ENCODE data around the gene PDGFA.

The PDGFA gene

GRCh38 chr7:495761-496321 lies 23.8 kb downstream of the PDGFA start:
- DNase-seq (ENCODE audit: low spot score), result no peak
- Histone ChIP-seq H3K4me3 (no peak overlapping the region), H3K27ac (peak overlapping the region in 1 of 2 donors; percentile 31)
- no peak for TF ChIP-seq CTCF (IDR thresholded peaks at IDR 0.05)

DNA sequence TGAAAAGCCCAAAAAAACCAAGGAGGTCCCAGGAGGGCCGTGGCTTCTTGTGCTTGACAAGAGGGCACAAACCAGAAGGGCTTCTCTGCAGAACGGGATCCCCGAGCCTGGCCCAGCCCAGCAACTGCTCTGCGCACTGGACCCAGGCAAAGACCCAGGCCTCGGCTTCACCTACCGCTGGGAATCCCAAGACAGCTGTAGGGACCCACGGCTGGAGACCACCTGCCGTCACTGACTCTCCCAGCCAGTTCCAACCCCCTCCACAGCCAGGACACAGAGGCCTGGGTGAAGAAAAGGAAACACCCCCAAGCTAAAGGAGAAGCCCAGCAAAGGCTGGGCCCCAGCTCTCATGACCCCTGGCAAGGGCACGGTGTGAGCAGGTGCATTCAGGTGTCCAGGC lies 24.3 kb downstream of the PDGFA start:
- Histone ChIP-seq H3K27ac (no peak overlapping the region), H3K4me3 (no peak overlapping the region)
- DNase-seq (ENCODE audit: low spot score), result no peak
- TF ChIP-seq CTCF (IDR thresholded peaks at IDR 0.05), result no peak

- Histone ChIP-seq H3K4me3 (no peak overlapping the region), H3K27ac (peak overlapping the region in 1 of 2 donors; percentile 51)
- TF ChIP-seq CTCF (IDR thresholded peaks at IDR 0.05), result no peak
- DNase-seq (ENCODE audit: low spot score), result no peak
These were observed 24.7 kb downstream of the PDGFA start for GRCh38 chr7:494906-495305.

GRCh38 chr7:494259-494687 lies 25.4 kb downstream of the PDGFA start:
- no peak for TF ChIP-seq CTCF (IDR thresholded peaks at IDR 0.05)
- Histone ChIP-seq H3K27ac (no peak overlapping the region), H3K4me3 (no peak overlapping the region)
- no peak for DNase-seq (ENCODE audit: low spot score)

- Histone ChIP-seq H3K27ac (no peak overlapping the region), H3K4me3 (no peak overlapping the region)
- no peak for DNase-seq (ENCODE audit: low spot score)
- no peak for TF ChIP-seq CTCF (IDR thresholded peaks at IDR 0.05)
These were observed 25.9 kb downstream of the PDGFA start for GRCh38 chr7:493661-494251.

- Histone ChIP-seq H3K4me3 (no peak overlapping the region), H3K27ac (no peak overlapping the region)
- TF ChIP-seq CTCF (IDR thresholded peaks at IDR 0.05), result no peak
- no peak for DNase-seq (ENCODE audit: low spot score)
These were observed 27.0 kb downstream of the PDGFA start for GRCh38 chr7:492714-493065.

DNA sequence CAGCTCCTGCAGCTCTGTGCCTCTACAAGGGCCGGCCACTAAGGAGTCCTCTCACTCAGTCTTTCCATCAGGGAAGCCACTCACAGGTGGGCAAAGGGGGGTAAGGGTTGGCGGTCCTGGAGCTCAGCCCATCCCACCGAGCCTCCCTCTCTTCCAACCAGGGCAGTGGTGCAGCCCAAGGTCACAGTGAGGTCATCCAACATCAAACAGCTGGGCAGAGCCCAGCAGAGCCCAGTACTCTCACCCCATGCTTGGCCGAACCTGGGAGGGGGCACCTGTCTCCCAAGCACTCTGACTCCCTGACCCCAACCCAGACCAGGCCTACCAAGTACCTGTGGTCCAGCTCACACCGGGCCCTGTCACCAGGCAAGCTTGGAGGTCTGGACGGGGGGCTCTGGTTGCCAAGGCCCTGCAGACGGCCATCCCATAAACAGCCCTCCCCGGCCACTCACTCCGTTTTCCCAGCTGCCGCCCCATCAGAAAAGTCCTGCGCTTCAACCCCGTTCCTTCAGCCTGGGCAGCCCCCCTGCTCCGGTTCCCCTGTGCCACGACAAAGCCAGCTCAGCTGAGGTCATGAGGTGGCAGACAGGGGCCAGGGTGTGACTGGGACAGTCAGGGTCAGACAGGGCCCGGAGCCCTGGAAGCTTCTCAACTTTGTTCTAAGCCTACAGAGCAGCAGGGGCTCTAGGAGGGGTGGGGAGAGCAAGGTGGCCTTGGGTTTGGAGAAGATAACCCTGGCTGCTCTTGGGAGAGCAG lies 27.5 kb downstream of the PDGFA start:
- no peak overlapping the region for H3K27ac ChIP-seq

More for the DNA sequence above, 27.5 kb downstream of the PDGFA start:
- DNase-seq (ENCODE audit: low spot score), result no peak
- H3K4me3 ChIP-seq, result no peak overlapping the region
- no peak for TF ChIP-seq CTCF (IDR thresholded peaks at IDR 0.05)
